ELF-1 (cell line): ENCODE results near the gene NEMP2.
"Not testable (repeated sequence)": the region's sequence is repeated elsewhere in the genome, so short reads cannot be mapped to it uniquely, and the experiment has no call there.

Source experiments
- DNase-seq: peaks from one replicate; pipeline ENCODE4 v3.0.0-alpha.2; 2016; ENCODE audit warnings: low read depth, low spot score

The NEMP2 gene

DNA sequence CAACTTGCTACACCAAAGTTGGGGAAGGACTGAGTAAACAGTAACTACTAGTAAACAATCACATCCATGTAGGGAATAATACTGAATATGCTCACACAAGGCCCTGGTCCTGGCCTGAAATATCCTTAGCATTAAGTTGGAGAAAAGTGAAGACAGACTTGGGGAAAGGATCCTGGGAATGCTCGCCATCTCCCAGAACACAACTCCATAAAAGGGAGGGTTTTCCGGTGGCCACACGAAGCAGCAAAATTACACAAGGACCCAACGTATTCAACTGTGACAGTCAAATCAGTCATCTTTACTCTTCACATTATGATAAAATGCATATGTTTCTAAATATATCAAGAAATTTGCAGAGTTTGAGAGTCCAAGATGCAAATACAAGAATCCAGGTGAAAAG is 7.3 kb downstream of the NEMP2 start:
- DNase-seq, result no peak

DNA sequence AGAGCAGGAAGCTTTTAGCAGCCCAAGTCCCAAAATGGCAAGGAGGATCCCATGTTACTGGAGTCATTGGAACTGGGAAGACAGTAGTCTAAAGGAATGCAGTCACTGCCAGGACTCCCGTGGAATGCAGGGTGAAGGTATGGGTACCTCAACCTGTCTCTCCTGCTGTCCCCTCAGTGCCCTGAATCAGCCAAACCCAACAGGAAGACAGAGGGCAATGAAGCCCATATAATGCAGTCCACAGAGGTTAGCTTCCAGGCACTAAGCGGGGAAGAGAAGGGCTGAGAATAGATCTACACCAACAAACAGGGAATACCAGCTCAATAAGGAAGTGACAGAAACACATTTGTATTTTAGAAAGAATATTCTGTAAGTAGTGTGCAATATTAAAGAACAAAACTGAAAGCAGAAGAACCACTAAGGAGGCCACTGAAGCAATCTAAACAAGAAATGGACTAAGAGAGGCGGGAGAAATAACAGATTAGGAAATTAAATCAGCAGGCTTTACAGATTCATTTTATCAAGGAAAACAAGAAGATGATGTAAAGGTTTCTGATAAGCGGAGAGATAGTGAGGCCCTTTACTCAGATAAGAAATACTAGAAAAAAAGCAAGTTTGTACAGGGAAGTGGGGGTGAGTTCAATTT is 8.3 kb downstream of the NEMP2 start:
- no peak for DNase-seq

DNA sequence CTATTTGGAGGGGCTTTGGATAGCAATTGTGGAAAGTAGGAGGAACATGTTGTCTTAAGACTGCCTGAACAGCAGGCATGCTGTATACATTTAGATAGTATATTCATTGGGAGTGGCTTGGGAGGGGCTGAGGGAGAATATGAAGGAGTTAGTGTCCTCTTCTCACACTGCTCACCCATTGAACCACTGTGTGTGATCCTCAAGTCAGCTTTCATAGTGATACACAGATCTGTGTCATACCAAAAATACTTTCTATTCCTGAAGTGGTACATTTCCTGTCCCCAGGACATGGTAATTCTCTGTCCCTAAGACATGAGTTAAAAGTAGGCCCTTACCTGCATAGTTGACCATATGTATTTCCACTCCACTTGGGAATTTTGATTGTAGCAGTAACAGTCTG is 9.6 kb downstream of the NEMP2 start:
- no peak for DNase-seq

DNA sequence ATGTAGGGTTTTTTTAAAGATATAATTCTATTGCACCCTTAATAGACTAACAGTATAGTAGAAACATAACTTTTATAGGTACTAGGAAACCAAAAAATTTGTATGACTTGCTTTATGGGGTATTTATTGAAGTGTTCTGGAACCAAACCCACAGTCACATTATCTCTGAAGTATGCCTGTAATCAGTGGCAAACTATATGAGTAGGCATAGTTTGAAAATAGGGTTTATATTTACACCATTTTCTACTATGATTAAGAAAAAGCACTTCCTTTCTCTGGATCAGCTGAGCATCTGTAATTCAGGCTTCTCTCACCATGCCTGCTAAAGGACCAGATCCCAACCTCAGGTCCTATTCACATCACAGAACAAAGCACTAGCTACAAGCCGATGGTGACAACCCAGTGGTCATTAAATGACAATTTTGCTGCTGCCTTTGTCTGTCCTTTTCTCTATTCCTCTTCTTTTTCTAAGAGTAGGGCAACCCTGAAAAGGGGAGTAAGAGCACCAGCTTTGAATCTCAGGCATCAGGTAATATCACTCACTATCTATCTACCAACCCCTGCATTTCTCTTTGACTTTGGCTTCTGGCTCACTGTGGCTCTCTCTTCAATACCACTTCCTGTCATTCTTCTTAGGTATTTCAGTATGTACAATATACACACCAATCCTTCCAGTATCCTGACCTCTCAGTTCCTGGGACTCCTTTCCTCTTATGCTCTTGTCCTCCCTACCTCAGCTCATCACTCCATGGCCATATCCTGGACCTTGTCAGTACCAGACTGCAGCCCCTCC is 14.4 kb downstream of the NEMP2 start:
- no peak for DNase-seq

DNA sequence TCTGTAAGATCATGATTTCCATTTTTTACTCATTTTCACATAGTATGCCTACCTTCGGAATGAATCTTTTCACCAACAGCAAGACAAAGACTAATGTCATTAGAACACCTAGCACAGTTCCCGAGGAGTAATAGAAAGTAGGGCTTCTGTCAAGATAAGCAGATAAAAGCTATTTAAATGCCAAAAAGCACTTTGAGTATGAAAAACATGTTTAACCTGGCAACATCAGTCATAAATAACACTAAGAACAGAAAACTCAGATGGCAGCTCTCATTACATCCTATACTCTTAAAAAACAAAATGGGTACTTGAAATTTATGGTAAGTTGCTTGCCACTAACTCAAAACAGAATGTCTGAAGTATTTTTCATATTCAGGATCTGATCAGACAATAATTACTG is 17.1 kb downstream of the NEMP2 start:
- no peak for DNase-seq

DNA sequence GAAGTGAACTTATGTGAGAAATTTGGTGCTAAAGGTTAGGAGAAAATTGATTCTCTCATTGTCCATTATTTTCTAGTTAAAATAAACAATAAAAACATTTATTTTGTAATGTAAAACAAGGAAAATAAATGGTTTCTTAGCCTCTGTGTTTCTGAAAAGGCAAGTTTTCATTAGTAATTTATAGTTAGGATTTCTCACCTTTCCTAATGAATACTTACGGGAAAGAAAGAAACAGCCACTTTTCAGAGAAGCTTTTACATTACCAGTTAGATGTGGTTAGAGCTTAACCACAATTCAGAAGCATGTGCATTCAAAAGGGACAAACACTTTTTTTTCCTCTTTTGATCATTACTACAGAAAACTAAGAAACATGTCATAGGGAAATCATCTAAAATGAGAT is 18.8 kb downstream of the NEMP2 start:
- no peak for DNase-seq

DNA sequence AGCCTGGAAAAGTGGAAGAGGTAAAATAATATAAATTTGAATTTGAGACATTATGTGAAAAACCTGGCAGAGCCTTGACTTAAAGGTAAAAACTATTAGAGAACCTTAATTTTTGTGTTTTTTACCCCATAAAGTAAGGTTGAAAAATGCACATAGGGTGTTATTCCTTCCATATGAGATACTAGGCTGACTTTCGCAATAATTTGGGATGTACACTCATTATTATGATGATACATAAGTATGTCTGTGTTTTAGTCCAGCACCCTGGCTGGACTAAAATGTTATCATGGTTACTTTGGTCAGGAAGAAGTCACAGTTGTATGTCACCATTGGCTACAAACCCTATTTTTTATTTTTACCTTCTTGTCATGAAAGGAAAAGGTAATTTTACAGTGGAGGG is 19.8 kb downstream of the NEMP2 start:
- no peak for DNase-seq

DNA sequence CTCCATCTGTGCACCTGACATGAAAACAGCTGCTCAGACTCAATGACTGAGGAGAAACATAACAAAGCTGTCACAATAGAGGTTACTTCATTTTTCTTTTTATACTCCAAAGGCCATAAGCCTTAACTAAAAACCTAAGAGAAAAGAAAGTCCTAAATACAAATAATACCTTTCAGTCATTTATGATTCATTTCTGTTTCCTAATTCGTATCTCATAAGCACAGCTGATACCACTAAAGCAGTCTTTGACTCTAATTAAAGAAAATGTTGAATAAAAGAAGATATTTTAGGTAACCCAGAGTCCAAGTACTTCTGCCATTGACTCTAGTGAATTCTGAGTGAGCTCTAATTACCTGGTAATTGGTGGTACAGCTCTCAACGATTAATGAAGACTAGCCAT is 20.6 kb downstream of the NEMP2 start:
- DNase-seq, result no peak

DNA sequence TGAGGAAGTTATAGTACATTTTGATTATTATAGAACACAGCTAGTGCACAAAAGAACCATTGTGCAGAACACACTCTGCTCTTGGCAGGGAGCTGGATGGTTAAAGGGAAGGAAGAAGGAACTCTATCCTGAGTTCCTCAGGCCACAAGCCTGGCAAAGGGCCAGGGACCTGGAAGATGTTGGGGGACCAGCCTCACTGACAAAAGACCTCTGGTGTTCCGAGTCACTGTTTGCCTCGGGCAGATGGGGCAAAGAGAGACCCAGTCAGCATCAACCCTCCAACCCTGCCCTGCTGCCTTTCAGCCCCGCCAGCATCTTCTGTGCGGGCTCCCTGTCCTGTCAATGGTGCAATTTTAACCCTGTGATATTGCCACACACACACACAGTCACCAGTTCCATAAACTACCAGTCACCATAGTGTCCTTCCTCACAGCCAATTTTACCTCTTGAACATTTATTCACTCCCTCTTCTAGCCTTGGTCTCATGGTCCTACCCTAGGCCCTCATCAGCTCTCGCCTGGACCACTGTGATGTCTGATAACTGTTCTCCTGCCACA is 21.9 kb downstream of the NEMP2 start:
- DNase-seq, result no peak

DNA sequence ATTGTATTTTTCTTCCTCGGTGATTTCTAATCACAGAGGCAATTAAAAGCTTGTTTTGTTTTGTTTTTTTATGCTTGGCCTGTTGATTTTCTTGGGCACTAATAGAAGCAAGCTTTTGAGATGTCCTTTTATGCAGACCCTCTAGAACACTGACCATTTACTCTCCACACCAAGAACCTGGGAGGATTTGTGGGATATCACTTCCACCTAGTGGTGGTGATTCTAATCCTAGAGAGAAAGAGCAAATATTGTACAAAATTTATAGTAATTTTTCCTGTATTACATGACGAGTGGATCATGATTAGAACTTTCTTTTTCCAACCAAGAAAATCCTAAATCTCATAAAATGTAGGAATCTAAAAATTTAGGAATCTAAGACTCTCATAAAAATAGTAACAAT is 23.4 kb downstream of the NEMP2 start:
- DNase-seq, result no peak

DNA sequence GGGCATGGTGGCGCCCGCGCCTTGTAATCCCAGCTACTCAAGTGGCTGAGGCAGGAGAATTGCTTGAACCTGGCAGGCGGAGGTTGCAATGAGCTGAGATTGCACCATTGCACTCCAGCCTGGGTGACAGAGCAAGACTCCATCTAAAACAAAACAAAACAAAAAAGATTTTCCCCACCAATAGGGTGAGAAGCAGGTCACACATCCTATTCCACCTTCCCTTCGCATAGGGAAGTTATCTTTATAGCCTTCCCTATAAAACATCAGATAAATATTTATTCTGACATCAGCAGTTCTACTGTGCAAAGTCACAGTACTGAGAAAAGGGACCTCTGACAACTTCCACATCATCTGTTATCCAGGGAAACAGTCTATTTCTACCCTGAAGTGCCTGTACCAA is 24.6 kb downstream of the NEMP2 start:
- not testable (repeated sequence) for DNase-seq

DNA sequence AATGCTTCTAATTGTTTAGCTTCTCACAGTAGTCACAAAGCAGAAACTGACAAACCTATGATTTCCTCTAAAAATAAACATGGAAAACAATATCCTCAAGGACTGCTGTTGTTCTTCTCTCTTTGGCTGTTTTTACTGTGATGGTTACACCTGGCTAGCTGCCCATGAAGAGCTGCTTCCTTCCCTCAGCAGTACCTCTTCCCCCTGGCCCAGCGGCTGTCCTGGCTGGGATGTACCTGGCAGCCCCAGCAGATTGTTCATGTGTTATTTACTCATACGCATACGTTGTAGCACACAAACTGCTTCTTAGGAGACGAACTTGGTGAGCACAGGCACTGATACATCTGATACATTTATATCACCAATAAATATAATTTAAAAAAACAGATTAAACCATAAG is 27.4 kb downstream of the NEMP2 start:
- no peak for DNase-seq

DNA sequence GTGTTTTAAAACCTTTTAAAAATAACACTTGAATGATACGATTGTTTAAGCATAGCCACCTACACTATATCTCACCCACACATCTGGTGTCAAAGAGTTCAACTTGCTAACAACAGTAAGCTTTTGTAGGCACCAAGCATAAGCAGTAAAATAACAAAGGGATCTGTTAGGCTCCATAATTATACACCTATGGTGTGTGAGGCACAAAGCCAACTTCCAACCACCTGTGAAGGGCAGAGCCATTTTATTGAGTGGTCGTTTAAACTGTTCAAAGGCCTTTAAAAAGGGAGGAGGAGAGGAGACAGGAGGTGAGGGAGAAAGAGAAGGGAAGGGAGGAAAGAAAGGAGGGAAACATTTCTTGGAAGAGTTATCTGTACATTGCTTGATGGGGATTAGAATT is 27.9 kb downstream of the NEMP2 start:
- DNase-seq, result no peak

DNA sequence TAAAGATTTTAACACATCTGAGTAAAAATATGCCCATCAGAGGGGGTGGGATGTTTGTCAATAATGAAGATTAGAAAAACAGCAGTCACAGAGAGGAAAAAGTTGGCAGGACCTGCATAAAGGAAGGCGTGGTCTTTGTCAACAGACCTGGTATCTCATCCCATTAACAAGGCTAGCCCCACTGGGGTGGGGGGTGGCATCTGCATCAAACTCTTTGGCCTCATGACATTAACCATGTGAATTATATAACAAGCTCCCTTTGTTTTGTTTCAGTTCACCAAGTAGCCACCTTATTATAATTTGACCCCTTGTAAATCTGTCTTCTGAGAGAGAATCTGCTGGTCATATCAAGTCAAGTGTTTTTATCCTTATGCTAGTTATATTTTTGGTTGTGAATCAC is 28.8 kb downstream of the NEMP2 start:
- DNase-seq, result no peak

DNA sequence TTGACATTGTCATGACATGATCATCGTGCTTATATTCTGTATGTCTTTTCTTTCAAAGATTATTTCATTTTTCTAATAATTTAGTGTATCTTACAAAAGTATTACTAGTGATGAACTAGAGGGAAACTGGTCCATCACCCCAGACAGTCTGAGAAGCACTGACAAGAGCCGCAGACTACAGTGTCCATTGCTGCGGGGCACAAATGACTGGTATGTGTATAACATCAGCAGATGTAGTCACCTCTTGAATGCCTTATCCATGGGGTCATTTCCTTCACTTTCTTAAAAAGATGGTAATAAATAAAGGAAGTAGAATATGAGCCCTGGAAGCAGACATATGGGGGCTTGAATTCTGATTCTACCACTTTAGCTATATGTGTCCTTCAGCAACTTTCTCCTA is 29.6 kb downstream of the NEMP2 start:
- no peak for DNase-seq

DNA sequence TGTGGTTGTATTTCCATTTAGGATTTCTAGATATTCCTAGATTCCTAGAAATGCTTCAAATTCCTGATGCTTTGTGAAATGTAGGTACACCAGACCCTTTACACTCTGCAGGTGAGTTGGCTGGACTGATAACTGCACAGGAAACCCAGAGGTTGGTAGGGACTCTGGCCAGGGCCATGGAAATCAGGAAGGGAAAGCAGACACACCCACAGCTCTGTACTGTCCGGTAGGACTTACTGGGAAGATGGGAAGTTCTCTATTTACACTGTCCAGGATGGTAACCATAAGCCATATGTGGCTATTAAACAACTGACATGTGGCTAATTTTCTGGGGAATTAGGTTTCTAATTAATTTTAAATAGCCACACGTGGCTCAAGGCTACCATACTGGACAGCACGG is 31.4 kb downstream of the NEMP2 start:
- DNase-seq, result no peak

DNA sequence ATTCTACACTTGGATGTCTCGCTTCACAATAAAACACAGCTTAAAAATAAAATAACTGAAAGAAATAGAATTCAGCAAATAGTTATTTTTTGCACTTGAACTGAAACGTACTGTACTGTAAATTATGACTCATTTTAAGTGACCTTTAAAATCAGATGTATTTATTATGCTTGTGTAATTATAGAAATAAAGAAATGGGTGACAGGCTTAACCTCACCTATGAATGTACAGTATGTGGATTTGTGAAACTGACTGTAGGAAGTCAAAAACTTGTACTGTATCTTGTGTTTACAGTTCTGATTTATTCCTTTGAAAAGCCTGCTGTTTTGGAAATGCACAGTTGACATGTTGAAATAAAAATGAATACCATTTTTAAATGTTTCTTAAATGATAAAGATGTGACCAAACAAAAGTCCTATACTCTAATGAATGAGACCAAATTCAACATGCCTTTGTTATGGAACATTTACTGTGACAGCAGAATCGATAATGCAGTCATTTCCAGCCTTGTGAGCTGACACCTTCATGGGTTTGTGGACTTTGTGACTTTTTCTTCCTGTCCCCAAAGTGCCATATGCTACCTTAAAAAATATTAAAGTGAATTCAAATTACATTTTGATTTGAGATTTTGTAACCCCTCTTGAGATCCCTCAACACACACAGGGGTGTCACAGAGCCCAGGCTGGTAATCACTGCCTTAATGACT is 32.7 kb downstream of the NEMP2 start:
- DNase-seq, result no peak

DNA sequence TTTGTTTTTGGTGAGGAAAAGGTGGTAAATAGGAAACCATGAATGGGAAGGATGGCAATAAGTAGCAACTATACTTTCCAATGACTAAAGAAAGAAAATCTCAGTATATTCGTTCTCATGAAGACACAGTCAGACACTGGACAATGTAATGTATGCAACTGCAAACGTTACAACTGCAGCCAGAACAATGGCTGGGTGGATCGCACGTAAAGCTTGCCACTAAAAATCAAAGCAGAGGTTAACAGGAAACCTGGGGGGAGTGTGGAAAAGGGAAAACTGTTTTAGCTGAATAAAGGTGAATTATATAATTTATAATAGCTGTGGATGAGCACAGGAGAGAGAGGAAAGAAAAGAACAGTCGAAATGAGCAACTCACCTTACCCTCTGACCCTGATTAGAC is 33.3 kb downstream of the NEMP2 start:
- no peak for DNase-seq

DNA sequence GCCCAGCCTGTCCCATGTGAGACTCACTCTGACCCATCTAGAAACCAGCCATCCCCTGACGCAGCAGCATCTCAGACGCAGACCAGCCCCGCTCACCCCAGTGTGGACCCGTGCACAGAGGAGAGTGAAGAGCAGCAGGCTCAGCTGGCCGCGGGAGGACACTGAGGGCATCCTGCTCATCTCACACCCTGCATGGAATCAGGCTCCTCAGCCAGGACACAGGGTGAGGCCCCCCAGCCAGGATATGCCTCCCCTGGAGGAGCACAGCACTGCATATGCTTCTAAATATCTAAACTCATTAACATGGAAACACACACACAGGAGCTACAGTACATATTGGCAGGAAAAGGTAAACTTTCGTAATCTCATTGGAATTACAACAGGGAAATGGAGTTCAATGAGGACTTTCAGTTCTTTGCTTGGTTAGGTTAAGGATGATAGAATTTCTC is 34.4 kb downstream of the NEMP2 start:
- DNase-seq, result no peak

DNA sequence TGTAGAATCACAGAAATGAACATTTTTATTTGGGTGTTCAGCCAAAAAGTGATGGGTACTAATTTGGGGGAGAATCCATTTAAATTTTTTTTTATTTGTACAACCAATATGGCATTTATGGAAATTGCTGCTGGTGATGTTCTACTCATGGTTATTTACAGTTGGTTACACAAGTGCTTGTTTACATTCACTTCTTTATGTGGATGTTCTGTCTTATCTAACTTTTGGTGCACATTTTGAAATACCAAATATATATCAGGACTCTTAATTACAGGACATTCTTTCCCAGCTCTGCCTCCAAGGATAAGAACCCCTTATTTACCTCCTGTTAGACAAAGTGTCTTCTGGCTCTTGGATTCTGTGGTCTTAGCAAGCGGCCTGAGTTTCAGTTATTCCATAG is 35.2 kb downstream of the NEMP2 start:
- DNase-seq, result no peak

DNA sequence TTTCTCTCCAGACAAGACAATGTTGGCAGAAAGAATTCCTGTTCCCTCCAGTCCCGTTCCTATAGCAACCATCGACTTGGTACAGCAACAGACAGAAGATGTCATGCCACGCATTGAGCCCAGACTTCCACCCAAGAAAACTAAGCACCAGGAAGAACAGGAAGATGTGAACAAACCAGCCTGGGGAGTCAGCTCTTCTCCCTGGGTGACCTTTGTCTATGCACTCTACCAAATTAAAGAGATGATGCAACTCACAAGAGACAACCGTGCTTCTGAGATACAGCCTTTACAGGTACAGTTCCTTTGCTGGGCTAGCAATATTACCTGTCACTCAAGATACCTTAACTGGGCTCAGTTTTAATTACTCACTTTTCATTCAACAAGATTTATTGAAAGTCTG is 37.1 kb downstream of the NEMP2 start:
- no peak for DNase-seq

DNA sequence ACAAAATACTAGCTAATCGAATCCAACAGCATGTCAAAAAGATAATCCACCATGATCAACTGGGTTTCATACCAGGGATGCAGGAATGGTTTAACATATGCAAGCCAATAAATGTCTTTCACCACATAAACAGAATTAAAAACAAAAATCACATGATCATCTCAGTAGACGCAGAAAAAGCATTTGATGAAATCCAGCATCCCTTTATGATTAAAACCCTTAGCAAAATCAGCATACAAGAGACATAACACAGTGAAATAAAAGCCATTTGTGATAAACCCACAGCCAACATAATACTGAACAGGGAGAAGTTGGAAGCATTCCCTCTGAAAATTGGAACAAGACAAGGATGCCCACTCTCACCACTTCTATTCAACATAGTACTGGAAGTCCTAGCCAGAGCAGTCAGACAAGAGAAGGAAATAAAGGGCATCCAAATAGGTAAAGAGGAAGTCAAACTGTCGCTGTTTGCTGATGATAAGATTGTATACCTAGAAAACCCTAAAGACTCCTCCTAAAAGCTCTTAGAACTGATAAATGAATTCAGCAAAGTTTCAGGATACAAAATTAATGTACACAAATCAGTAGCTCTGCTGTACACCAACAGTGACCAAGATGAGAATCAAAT is 39.8 kb downstream of the NEMP2 start:
- DNase-seq, result not testable (repeated sequence)
